ENCODE measurements around the gene BUB1B.
"Not testable (repeated sequence)": the region's sequence is repeated elsewhere in the genome, so short reads cannot be mapped to it uniquely, and the experiment has no call there.

The BUB1B gene

DNA sequence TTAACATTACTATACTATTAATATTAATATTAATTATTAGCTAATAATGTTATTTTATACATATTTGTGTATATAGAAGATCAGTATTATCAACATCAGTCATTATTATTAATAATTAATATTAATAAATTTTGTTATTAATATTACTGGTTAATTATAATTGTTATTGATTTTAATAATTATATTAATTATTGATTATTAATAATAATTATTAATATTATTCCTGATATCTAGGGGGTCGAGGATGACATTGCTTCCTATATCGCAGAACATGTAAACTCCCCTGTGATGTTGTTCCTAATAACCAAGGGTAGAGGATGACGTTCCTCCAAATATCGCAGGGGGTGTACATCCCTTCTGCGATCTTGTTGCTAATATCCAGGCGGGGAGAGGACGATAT is 34.9 kb upstream of the BUB1B start:
- H3K27me3 ChIP-seq (ENCODE audit: insufficient read depth, low read length), result no peaks in the 10 kb centered on the region
- no peaks in the 10 kb centered on the region for H3K9me3 ChIP-seq (ENCODE audit: low read length)
- no peaks in the 10 kb centered on the region for H3K4me1 ChIP-seq (ENCODE audit: insufficient read depth, low read length)
- no peaks in the 10 kb centered on the region for H3K36me3 ChIP-seq (ENCODE audit: insufficient read depth, low read length)
- no peak overlapping the region for H3K4me3 ChIP-seq (ENCODE audit: low read length)
- H2AFZ ChIP-seq (ENCODE audit: low read depth, low read length), result no peak overlapping the region

GRCh38 chr15:40128766-40129660 is 31.9 kb upstream of the BUB1B start:
- H3K36me3 ChIP-seq (ENCODE audit: insufficient read depth, low read length), result no peaks in the 10 kb centered on the region
- no peaks in the 10 kb centered on the region for H3K9me3 ChIP-seq (ENCODE audit: low read length)

GRCh38 chr15:40130118-40130517 is 30.8 kb upstream of the BUB1B start:
- H3K36me3 ChIP-seq (ENCODE audit: insufficient read depth, low read length), result no peaks in the 10 kb centered on the region
- no peaks in the 10 kb centered on the region for H3K9me3 ChIP-seq (ENCODE audit: low read length)
- H3K27me3 ChIP-seq (ENCODE audit: insufficient read depth, low read length), result no peaks in the 10 kb centered on the region
- no peak overlapping the region for H2AFZ ChIP-seq (ENCODE audit: low read depth, low read length)
- no peaks in the 10 kb centered on the region for H3K4me1 ChIP-seq (ENCODE audit: insufficient read depth, low read length)
- no peak overlapping the region for H3K4me3 ChIP-seq (ENCODE audit: low read length)

More at GRCh38 chr15:40128766-40129660, 31.9 kb upstream of the BUB1B start:
- no peak overlapping the region for H3K4me3 ChIP-seq (ENCODE audit: low read length)
- H3K4me1 ChIP-seq (ENCODE audit: insufficient read depth, low read length), result no peaks in the 10 kb centered on the region
- H3K27me3 ChIP-seq (ENCODE audit: insufficient read depth, low read length), result no peaks in the 10 kb centered on the region
- H2AFZ ChIP-seq (ENCODE audit: low read depth, low read length), result no peak overlapping the region

DNA sequence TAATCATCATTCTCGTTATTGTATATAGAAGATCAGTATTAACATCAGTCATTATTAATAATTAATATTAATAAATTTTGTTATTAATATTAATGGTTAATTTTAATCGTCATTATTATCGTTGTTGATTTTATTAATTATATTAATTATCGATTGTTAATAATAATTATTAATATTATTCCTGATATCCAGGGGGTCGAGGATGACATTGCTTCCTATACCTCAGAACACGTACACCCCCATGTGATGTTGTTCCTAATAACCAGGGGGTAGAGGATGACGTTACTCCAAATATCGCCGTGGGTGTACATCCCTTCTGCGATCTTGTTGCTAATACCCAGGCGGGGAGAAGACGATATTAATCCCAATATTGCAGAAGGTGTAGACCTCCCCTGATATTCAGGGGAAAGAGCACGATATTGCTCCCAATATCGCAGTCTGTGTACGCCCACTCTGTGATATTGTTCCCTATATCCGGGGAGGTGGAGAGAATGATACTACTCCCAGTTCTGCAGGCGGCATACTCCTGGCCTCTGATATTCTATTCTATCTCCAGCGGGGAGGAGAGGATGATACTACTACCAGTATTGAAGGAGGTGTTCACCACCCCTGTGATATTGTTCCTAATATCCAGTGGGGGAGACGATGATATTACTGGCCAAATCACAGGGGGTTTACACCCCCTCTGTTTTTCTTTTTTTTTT is 29.9 kb upstream of the BUB1B start:
- Histone ChIP-seq H3K4me1 (ENCODE audit: insufficient read depth, low read length) (peaks cover 3% of the 10 kb centered on the region), H3K36me3 (ENCODE audit: insufficient read depth, low read length) (no peaks in the 10 kb centered on the region), H3K27me3 (ENCODE audit: insufficient read depth, low read length) (no peaks in the 10 kb centered on the region), H3K4me3 (ENCODE audit: low read length) (no peak overlapping the region), H2AFZ (ENCODE audit: low read depth, low read length) (no peak overlapping the region), H3K9me3 (ENCODE audit: low read length) (no peaks in the 10 kb centered on the region)

DNA sequence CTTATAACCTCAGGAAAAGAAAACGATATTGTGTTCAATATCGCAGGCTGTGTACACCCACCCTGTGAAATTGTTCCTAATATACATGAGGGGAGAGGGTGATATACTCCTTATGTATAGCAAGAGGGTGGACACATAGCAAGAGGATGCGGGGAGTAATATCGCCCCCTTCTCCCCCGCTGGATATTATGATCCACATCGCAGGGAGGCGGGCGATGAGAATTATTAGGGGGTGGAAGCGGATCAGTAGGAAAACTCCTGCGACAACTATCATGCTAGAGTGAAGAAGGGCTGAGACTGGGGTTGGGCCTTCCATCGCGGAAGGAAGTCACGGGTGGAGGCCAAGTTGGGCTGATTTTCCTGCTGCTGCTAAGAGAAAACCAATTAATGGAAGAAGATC is 27.3 kb upstream of the BUB1B start:
- H3K4me3 ChIP-seq (ENCODE audit: low read length), result no peak overlapping the region
- peaks cover 16% of the 10 kb centered on the region for H3K4me1 ChIP-seq (ENCODE audit: insufficient read depth, low read length)
- H3K9me3 ChIP-seq (ENCODE audit: low read length), result no peaks in the 10 kb centered on the region
- no peaks in the 10 kb centered on the region for H3K27me3 ChIP-seq (ENCODE audit: insufficient read depth, low read length)
- no peaks in the 10 kb centered on the region for H3K36me3 ChIP-seq (ENCODE audit: insufficient read depth, low read length)
- no peak overlapping the region for H2AFZ ChIP-seq (ENCODE audit: low read depth, low read length)

- H2AFZ ChIP-seq (ENCODE audit: low read depth, low read length), result no peak overlapping the region
- H3K9me3 ChIP-seq (ENCODE audit: low read length), result no peaks in the 10 kb centered on the region
- peaks cover 16% of the 10 kb centered on the region for H3K4me1 ChIP-seq (ENCODE audit: insufficient read depth, low read length)
- H3K36me3 ChIP-seq (ENCODE audit: insufficient read depth, low read length), result no peaks in the 10 kb centered on the region
- H3K27me3 ChIP-seq (ENCODE audit: insufficient read depth, low read length), result no peaks in the 10 kb centered on the region
- H3K4me3 ChIP-seq (ENCODE audit: low read length), result no peak overlapping the region
Observed at GRCh38 chr15:40134885-40135284, 26.0 kb upstream of the BUB1B start.

GRCh38 chr15:40135846-40136450 is 24.9 kb upstream of the BUB1B start:
- H3K36me3 ChIP-seq (ENCODE audit: insufficient read depth, low read length); H2AFZ ChIP-seq (ENCODE audit: low read depth, low read length); H3K4me3 ChIP-seq (ENCODE audit: low read length); H3K9me3 ChIP-seq (ENCODE audit: low read length); H3K27me3 ChIP-seq (ENCODE audit: insufficient read depth, low read length): not testable (repeated sequence)
- peaks cover 16% of the 10 kb centered on the region for H3K4me1 ChIP-seq (ENCODE audit: insufficient read depth, low read length)

- Histone ChIP-seq H3K4me3 (ENCODE audit: low read length) (peak overlapping the region; percentile 20), H3K27me3 (ENCODE audit: insufficient read depth, low read length) (no peaks in the 10 kb centered on the region), H2AFZ (ENCODE audit: low read depth, low read length) (peak overlapping the region; percentile 24), H3K9me3 (ENCODE audit: low read length) (no peaks in the 10 kb centered on the region), H3K36me3 (ENCODE audit: insufficient read depth, low read length) (no peaks in the 10 kb centered on the region), H3K4me1 (ENCODE audit: insufficient read depth, low read length) (peaks cover 16% of the 10 kb centered on the region)
Observed at GRCh38 chr15:40136470-40137302, 24.2 kb upstream of the BUB1B start.

- Histone ChIP-seq H3K36me3 (ENCODE audit: insufficient read depth, low read length) (no peaks in the 10 kb centered on the region), H3K27me3 (ENCODE audit: insufficient read depth, low read length) (no peaks in the 10 kb centered on the region), H2AFZ (ENCODE audit: low read depth, low read length) (peak overlapping the region; percentile 24)
Observed at GRCh38 chr15:40137303-40138200, 23.3 kb upstream of the BUB1B start.

DNA sequence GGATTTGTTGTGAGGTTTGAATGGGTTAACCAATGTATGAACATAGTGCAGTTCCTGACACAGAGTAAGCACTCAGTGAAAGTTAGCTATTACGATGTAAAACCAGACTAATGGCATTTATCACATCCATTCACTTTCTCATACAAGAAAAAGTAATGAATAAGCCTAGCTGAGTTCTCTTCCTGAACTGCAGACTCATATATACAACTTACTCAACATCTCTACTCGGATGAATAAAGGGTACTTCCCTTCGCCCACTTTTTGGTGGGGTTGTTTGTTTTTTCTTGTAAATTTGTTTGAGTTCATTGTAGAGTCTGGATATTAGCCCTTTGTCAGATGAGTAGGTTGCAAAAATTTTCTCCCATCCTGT is 22.7 kb upstream of the BUB1B start:
- H3K4me3 ChIP-seq (ENCODE audit: low read length); H3K36me3 ChIP-seq (ENCODE audit: insufficient read depth, low read length); H3K27me3 ChIP-seq (ENCODE audit: insufficient read depth, low read length); H3K9me3 ChIP-seq (ENCODE audit: low read length); H2AFZ ChIP-seq (ENCODE audit: low read depth, low read length): not testable (repeated sequence)
- peaks cover 16% of the 10 kb centered on the region for H3K4me1 ChIP-seq (ENCODE audit: insufficient read depth, low read length)

More at GRCh38 chr15:40137303-40138200, 23.3 kb upstream of the BUB1B start:
- no peaks in the 10 kb centered on the region for H3K9me3 ChIP-seq (ENCODE audit: low read length)
- no peak overlapping the region for H3K4me3 ChIP-seq (ENCODE audit: low read length)
- H3K4me1 ChIP-seq (ENCODE audit: insufficient read depth, low read length), result peaks cover 16% of the 10 kb centered on the region

GRCh38 chr15:40142428-40142827 is 18.4 kb upstream of the BUB1B start:
- Histone ChIP-seq H3K9me3 (ENCODE audit: low read length) (no peaks in the 10 kb centered on the region), H3K36me3 (ENCODE audit: insufficient read depth, low read length) (no peaks in the 10 kb centered on the region), H3K27me3 (ENCODE audit: insufficient read depth, low read length) (no peaks in the 10 kb centered on the region), H2AFZ (ENCODE audit: low read depth, low read length) (no peak overlapping the region), H3K4me3 (ENCODE audit: low read length) (no peak overlapping the region), H3K4me1 (ENCODE audit: insufficient read depth, low read length) (no peaks in the 10 kb centered on the region)

DNA sequence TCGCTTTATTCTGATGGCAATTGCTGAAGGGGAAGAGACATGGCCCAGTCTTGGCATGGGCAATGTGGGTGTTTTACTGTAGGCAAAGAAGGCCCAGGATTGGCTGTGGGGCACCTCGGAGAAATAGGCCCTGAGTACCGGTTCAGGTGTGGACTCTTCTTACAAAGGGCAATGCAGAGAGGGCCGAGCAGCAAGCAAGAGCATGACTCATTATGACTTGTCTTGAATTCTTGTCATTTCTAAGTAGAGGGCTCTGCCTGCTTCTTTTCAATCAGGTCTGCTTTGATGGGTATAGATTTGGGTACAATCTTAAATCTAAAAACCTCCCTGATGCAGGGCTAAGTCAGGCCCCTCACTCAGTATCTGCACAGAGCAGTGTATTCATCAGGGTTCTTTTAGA is 14.8 kb upstream of the BUB1B start:
- Histone ChIP-seq H3K36me3 (ENCODE audit: insufficient read depth, low read length) (no peaks in the 10 kb centered on the region), H3K4me1 (ENCODE audit: insufficient read depth, low read length) (no peaks in the 10 kb centered on the region), H2AFZ (ENCODE audit: low read depth, low read length) (no peak overlapping the region), H3K4me3 (ENCODE audit: low read length) (no peak overlapping the region), H3K9me3 (ENCODE audit: low read length) (peaks cover 10% of the 10 kb centered on the region), H3K27me3 (ENCODE audit: insufficient read depth, low read length) (peaks cover 18% of the 10 kb centered on the region)

Data from neuron (in vitro differentiated cells).